Measurements from ENCODE around the gene FOXP4.

- no peak for TF ChIP-seq CTCF (IDR thresholded peaks at IDR 0.05; ENCODE audit: low read depth, low read length, missing input control)
- no peak for TF ChIP-seq RAD21 (IDR thresholded peaks at IDR 0.05)
Observed at GRCh38 chr6:41644297-41644879, 98.2 kb downstream of the FOXP4 start.

Measured in liver (tissue), 3 donors.